ENCODE results near the gene SOAT2.

- TF ChIP-seq, protein P1, sequence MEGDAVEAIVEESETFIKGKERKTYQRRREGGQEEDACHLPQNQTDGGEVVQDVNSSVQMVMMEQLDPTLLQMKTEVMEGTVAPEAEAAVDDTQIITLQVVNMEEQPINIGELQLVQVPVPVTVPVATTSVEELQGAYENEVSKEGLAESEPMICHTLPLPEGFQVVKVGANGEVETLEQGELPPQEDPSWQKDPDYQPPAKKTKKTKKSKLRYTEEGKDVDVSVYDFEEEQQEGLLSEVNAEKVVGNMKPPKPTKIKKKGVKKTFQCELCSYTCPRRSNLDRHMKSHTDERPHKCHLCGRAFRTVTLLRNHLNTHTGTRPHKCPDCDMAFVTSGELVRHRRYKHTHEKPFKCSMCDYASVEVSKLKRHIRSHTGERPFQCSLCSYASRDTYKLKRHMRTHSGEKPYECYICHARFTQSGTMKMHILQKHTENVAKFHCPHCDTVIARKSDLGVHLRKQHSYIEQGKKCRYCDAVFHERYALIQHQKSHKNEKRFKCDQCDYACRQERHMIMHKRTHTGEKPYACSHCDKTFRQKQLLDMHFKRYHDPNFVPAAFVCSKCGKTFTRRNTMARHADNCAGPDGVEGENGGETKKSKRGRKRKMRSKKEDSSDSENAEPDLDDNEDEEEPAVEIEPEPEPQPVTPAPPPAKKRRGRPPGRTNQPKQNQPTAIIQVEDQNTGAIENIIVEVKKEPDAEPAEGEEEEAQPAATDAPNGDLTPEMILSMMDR (IDR thresholded peaks at IDR 0.05) = no peak
- TF ChIP-seq POLR2A (IDR thresholded peaks at IDR 0.05) = no peak
Observed at GRCh38 chr12:53074283-53074998, 28.8 kb upstream of the SOAT2 start.
